ENCODE measurements around the gene PHYHD1.

The PHYHD1 gene

GRCh38 chr9:128986671-128987070 is 65.9 kb downstream of the PHYHD1 start:
- DNase-seq = no peak

DNA sequence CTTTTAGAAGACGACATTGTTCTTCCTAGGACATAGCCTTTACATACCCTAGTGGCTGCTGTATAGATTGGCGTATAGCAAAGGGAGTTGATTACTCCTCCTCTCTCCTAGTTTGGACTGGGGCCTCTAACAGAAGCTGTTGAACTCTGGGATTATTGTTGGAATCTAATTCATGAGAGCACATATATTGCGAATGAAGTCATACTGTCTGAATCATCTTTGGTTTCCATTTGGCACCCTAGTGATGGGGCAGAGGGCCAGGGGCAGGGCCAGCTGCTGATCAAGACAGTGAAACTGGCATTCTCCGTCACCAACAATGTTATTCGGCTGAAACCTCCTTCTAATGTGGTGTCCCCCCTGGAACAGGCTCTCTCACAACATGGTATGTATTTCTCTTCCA is 67.0 kb downstream of the PHYHD1 start:
- no peak for DNase-seq
